ENCODE data around the gene GJC1. TPM values are rescaled to one million over a fixed set of nuclear protein-coding genes. Genes with fewer than 3 reads are reported as not detected.

Gene GJC1
- total and polyA plus RNA-seq, 2 experiments from 2014 or later = 13.6 to 18.4 TPM

DNA sequence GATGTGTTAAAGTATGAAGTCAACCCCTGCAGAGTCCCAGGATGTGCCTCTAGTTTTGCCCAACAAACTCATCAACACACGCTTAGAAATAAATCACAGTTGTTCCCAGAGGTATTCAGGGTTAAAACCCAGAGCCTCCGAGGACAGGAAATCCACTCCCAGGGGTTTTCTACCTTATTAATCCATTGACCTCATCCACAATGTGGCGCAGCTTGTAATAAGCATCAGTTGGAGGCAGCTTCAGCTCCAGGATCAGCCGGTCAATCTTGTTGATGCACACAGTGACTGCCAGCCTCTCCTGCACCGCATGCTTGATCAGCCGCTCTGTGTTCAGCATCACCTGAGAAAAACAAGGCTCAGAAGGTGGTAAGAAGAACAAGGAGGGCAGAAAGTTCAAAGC, 45.7 kb upstream of the GJC1 start:
- Histone ChIP-seq H3K36me3 (ENCODE audit: low read depth) (peaks cover 51% of the 10 kb centered on the region), H4K20me1 (ENCODE audit: insufficient read depth) (no peaks in the 10 kb centered on the region), H3K4me2 (ENCODE audit: unreplicated experiment) (no peak overlapping the region), H3K9ac (no peak overlapping the region), H3F3A (ENCODE audit: insufficient read depth) (peaks cover 9% of the 10 kb centered on the region), H3K79me2 (ENCODE audit: insufficient read depth) (0 out of 2 replicates have a peak, but pooled peaks cover 12% of the 10 kb centered on the region), H3K27ac (no peak overlapping the region), H3K9me2 (ENCODE audit: insufficient read depth) (no peaks in the 10 kb centered on the region), H3K27me3 (replicated peaks; ENCODE audit: insufficient read depth) (no peaks in the 10 kb centered on the region), H3K9me3 (ENCODE audit: low read depth) (no peaks in the 10 kb centered on the region), H3K4me3 (no peak overlapping the region), H3K4me1 (ENCODE audit: insufficient read depth) (no peaks in the 10 kb centered on the region), H2AFZ (no peak overlapping the region)
- in situ Hi-C loops (cut with MboI) = no loop called here
- TF ChIP-seq EZH2phosphoT487 (IDR thresholded peaks at IDR 0.05; ENCODE audit: insufficient read depth, low read depth) (no peak), EZH2 (IDR thresholded peaks at IDR 0.05; ENCODE audit: insufficient read depth, poor library complexity, severe bottlenecking) (no peak)
- DNase-seq = no peak
- 96 to 97% methylated on average over 6 of the region's 6 CpGs for WGBS, 2 experiments (ENCODE audit: low coverage in 1 of 2, low lambda C conversion rate in 2 of 2, missing lambda C conversion rate in 2 of 2)

- Histone ChIP-seq H3K27ac (no peak overlapping the region), H3K9me3 (ENCODE audit: low read depth) (no peaks in the 10 kb centered on the region), H3K4me3 (no peak overlapping the region), H3K9ac (no peak overlapping the region), H3K4me2 (ENCODE audit: unreplicated experiment) (no peak overlapping the region), H3K4me1 (ENCODE audit: insufficient read depth) (no peaks in the 10 kb centered on the region), H2AFZ (no peak overlapping the region), H4K20me1 (ENCODE audit: insufficient read depth) (no peaks in the 10 kb centered on the region), H3F3A (ENCODE audit: insufficient read depth) (peaks cover 6% of the 10 kb centered on the region; the same call in 1 of the 2 replicates), H3K9me2 (ENCODE audit: insufficient read depth) (no peaks in the 10 kb centered on the region), H3K36me3 (ENCODE audit: low read depth) (peaks cover 29% of the 10 kb centered on the region; the same call in 1 of the 2 replicates), H3K27me3 (replicated peaks; ENCODE audit: insufficient read depth) (no peaks in the 10 kb centered on the region), H3K79me2 (ENCODE audit: insufficient read depth) (0 out of 2 replicates have a peak, but pooled peaks cover 2% of the 10 kb centered on the region)
- peak; percentile 5 for DNase-seq
- TF ChIP-seq EZH2 (IDR thresholded peaks at IDR 0.05; ENCODE audit: insufficient read depth, poor library complexity, severe bottlenecking) (no peak), EZH2phosphoT487 (IDR thresholded peaks at IDR 0.05; ENCODE audit: insufficient read depth, low read depth) (no peak)
- 56 to 60% methylated on average over 9 of the region's 9 CpGs for WGBS, 2 experiments (ENCODE audit: low coverage in 1 of 2, low lambda C conversion rate in 2 of 2, missing lambda C conversion rate in 2 of 2)
- in situ Hi-C loops (cut with MboI) = no loop called here
Observed at GRCh38 chr17:44872131-44872768, 42.2 kb upstream of the GJC1 start.

DNA sequence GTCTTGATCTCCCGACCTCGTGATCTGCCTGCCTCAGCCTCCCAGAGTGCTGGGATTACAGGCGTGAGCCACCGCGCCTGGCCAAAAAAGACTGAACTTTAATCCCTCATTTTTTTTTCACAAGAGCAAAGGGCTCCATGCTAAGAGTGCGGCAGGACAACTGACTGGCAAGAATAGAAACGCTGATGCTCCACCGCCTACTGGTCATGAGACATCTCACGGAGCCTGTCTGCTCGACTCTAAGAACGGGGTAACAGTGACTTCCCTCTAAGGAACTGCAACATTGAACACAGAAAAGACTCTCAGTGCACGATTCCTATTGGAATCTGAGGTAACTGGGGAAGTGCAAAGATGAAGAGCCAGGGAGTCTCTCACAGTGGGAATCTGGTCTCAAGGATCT, 41.5 kb upstream of the GJC1 start:
- WGBS, 2 experiments (ENCODE audit: low coverage in 1 of 2, low lambda C conversion rate in 2 of 2, missing lambda C conversion rate in 2 of 2) = 99% methylated on average over 12 of the region's 12 CpGs
- H3K9ac ChIP-seq = no peak overlapping the region
- no peak for DNase-seq

DNA sequence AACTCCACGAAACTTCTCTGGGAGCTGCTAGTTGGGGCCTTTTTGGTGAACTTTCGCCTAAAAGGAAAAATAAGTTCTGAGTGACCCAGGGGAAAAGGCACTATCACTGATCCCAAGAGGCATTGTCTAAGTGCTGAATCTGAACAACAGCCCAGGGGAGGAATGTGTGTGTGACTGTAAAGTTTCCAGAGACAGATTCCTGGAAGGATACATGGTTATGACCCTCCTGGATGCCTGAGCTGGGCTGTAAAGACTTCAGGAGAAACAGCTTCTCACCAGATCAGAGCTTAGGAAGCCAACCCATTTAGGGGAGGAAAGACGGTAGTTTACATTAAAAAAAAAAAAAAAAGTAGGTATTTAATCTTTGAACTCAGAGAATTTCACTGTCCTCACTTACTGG, 37.8 kb upstream of the GJC1 start:
- 98 to 100% methylated on average over 3 of the region's 3 CpGs for WGBS, 2 experiments (ENCODE audit: low coverage in 1 of 2, low lambda C conversion rate in 2 of 2, missing lambda C conversion rate in 2 of 2)

More for the DNA sequence above, 41.5 kb upstream of the GJC1 start:
- Histone ChIP-seq H3K27me3 (replicated peaks; ENCODE audit: insufficient read depth) (no peaks in the 10 kb centered on the region), H3K9me2 (ENCODE audit: insufficient read depth) (no peaks in the 10 kb centered on the region), H3K79me2 (ENCODE audit: insufficient read depth) (no peaks in the 10 kb centered on the region), H3K27ac (no peak overlapping the region), H3K36me3 (ENCODE audit: low read depth) (peaks cover 24% of the 10 kb centered on the region; the same call in 1 of the 2 replicates), H4K20me1 (ENCODE audit: insufficient read depth) (no peaks in the 10 kb centered on the region), H3F3A (ENCODE audit: insufficient read depth) (peaks cover 11% of the 10 kb centered on the region; the same call in 1 of the 2 replicates), H2AFZ (no peak overlapping the region), H3K4me1 (ENCODE audit: insufficient read depth) (peaks cover under 1% of the 10 kb centered on the region; the same call in 1 of the 2 replicates), H3K9me3 (ENCODE audit: low read depth) (no peaks in the 10 kb centered on the region), H3K4me3 (no peak overlapping the region), H3K4me2 (ENCODE audit: unreplicated experiment) (no peak overlapping the region)
- no peak for TF ChIP-seq EZH2 (IDR thresholded peaks at IDR 0.05; ENCODE audit: insufficient read depth, poor library complexity, severe bottlenecking)
- in situ Hi-C loops (cut with MboI) = no loop called here

More for the DNA sequence above, 37.8 kb upstream of the GJC1 start:
- Histone ChIP-seq H3K9me3 (ENCODE audit: low read depth) (no peaks in the 10 kb centered on the region), H2AFZ (no peak overlapping the region), H3K79me2 (ENCODE audit: insufficient read depth) (no peaks in the 10 kb centered on the region), H4K20me1 (ENCODE audit: insufficient read depth) (no peaks in the 10 kb centered on the region), H3F3A (ENCODE audit: insufficient read depth) (peaks cover 25% of the 10 kb centered on the region; the same call in 1 of the 2 replicates), H3K27ac (no peak overlapping the region), H3K27me3 (replicated peaks; ENCODE audit: insufficient read depth) (no peaks in the 10 kb centered on the region), H3K36me3 (ENCODE audit: low read depth) (peaks cover 23% of the 10 kb centered on the region; the same call in 1 of the 2 replicates), H3K9me2 (ENCODE audit: insufficient read depth) (no peaks in the 10 kb centered on the region), H3K4me1 (ENCODE audit: insufficient read depth) (peaks cover 14% of the 10 kb centered on the region), H3K4me2 (ENCODE audit: unreplicated experiment) (no peak overlapping the region), H3K4me3 (no peak overlapping the region), H3K9ac (no peak overlapping the region)
- TF ChIP-seq EZH2phosphoT487 (IDR thresholded peaks at IDR 0.05; ENCODE audit: insufficient read depth, low read depth) (no peak), EZH2 (IDR thresholded peaks at IDR 0.05; ENCODE audit: insufficient read depth, poor library complexity, severe bottlenecking) (no peak)
- no peak for DNase-seq
- in situ Hi-C loops (cut with MboI) = no loop called here

Data from GM23248 (cell line).